Measurements from ENCODE around the gene TMEM209. TPM values are rescaled to one million over a fixed set of nuclear protein-coding genes. Genes with fewer than 3 reads are reported as not detected.

Gene TMEM209
- total RNA-seq, 1 experiment from 2014 or later, result 30.8 TPM

DNA sequence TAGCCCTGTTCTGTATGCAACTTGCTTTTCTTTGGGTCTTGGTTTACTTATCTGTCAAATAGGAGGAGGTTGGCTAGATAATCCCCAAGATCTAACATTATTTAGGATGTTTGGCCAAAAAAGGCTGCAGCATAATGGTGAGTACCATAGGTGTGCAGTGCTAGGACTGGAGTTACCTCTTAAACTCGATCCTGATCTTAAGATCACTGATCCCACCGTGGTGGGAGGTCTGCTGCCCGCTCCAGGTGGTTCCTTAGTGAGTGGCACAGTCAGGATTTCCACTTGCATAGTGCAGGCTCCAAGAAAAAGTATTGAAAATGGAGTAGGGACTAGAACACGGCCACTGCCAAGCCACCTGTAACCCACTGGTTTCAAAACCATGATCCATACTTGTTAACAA is 68.0 kb downstream of the TMEM209 start:
- intact Hi-C loops (cut with micrococcal nuclease; ENCODE audit: unreplicated experiment), result no loop called here
- no peaks in the 10 kb centered on the region for H3K9me2 ChIP-seq (ENCODE audit: insufficient read depth)
- H4K20me1 ChIP-seq (ENCODE audit: insufficient read depth), result no peaks in the 10 kb centered on the region
- H3K36me3 ChIP-seq (ENCODE audit: low read depth), result no peaks in the 10 kb centered on the region
- ChIA-PET POLR2A (ENCODE audit: unreplicated experiment) (no interaction called here), CTCF (no interaction called here)
- no TSS peak for BruUV-seq (replicated peaks)
- no peak overlapping the region for H3K4me3 ChIP-seq
- H3K27ac ChIP-seq, result no peak overlapping the region
- H3F3A ChIP-seq (ENCODE audit: insufficient read depth, low read depth), result no peaks in the 10 kb centered on the region
- no peak for DNase-seq
- H3K27me3 ChIP-seq (ENCODE audit: insufficient read depth, low read depth), result no peaks in the 10 kb centered on the region
- H3K9me3 ChIP-seq (ENCODE audit: insufficient read depth, low read depth), result no peaks in the 10 kb centered on the region
- no peak overlapping the region for H2AFZ ChIP-seq
- no peak overlapping the region for H3K4me2 ChIP-seq
- TF ChIP-seq CTCF (conservative IDR thresholded peaks at IDR 0.05), result no peak
- TF ChIP-seq EZH2 (IDR thresholded peaks at IDR 0.05; ENCODE audit: low read depth), result no peak
- no peaks in the 10 kb centered on the region for H3K4me1 ChIP-seq (replicated peaks; ENCODE audit: insufficient read depth)
- no peaks in the 10 kb centered on the region for H3K79me2 ChIP-seq (ENCODE audit: low read depth)

- Histone ChIP-seq H3K4me3 (no peak overlapping the region), H3K27ac (no peak overlapping the region), H3K9me2 (ENCODE audit: insufficient read depth) (no peaks in the 10 kb centered on the region), H3K4me1 (replicated peaks; ENCODE audit: insufficient read depth) (no peaks in the 10 kb centered on the region), H3K79me2 (ENCODE audit: low read depth) (no peaks in the 10 kb centered on the region), H3K9me3 (ENCODE audit: insufficient read depth, low read depth) (no peaks in the 10 kb centered on the region), H3K36me3 (ENCODE audit: low read depth) (no peaks in the 10 kb centered on the region), H3K27me3 (ENCODE audit: insufficient read depth, low read depth) (no peaks in the 10 kb centered on the region), H2AFZ (no peak overlapping the region), H3K4me2 (no peak overlapping the region), H4K20me1 (ENCODE audit: insufficient read depth) (no peaks in the 10 kb centered on the region), H3F3A (ENCODE audit: insufficient read depth, low read depth) (no peaks in the 10 kb centered on the region)
- intact Hi-C loops (cut with micrococcal nuclease; ENCODE audit: unreplicated experiment), result no loop called here
- TF ChIP-seq CTCF (conservative IDR thresholded peaks at IDR 0.05) (no peak), EZH2 (IDR thresholded peaks at IDR 0.05; ENCODE audit: low read depth) (no peak)
- DNase-seq, result no peak
- no TSS peak for BruUV-seq (replicated peaks)
- POLR2A ChIA-PET (ENCODE audit: unreplicated experiment), result no interaction called here
- CTCF ChIA-PET, result no interaction called here
These were observed 68.5 kb downstream of the TMEM209 start for GRCh38 chr7:130136579-130137167.

GRCh38 chr7:130135208-130136205 is 69.7 kb downstream of the TMEM209 start:
- Histone ChIP-seq H3K79me2 (ENCODE audit: low read depth) (no peaks in the 10 kb centered on the region), H3K9me2 (ENCODE audit: insufficient read depth) (no peaks in the 10 kb centered on the region), H3K9me3 (ENCODE audit: insufficient read depth, low read depth) (no peaks in the 10 kb centered on the region), H3K4me2 (no peak overlapping the region), H3K27me3 (ENCODE audit: insufficient read depth, low read depth) (no peaks in the 10 kb centered on the region), H3K36me3 (ENCODE audit: low read depth) (0 out of 2 replicates have a peak, but pooled peaks cover 4% of the 10 kb centered on the region), H3K4me1 (replicated peaks; ENCODE audit: insufficient read depth) (no peaks in the 10 kb centered on the region), H3F3A (ENCODE audit: insufficient read depth, low read depth) (no peaks in the 10 kb centered on the region), H3K27ac (no peak overlapping the region), H2AFZ (no peak overlapping the region), H3K4me3 (no peak overlapping the region), H4K20me1 (ENCODE audit: insufficient read depth) (no peaks in the 10 kb centered on the region)
- no TSS peak for BruUV-seq (replicated peaks)
- ChIA-PET CTCF (interaction anchor here (0.7 kb wide), 1 partner anchor 17 kb away, joined by 4 read pairs; no protein-coding TSS in a partner anchor), POLR2A (ENCODE audit: unreplicated experiment) (no interaction called here)
- intact Hi-C loops (cut with micrococcal nuclease; ENCODE audit: unreplicated experiment), result no loop called here
- DNase-seq, result no peak
- TF ChIP-seq EZH2 (IDR thresholded peaks at IDR 0.05; ENCODE audit: low read depth) (no peak), CTCF (conservative IDR thresholded peaks at IDR 0.05) (no peak)
